Chondrocyte (in vitro differentiated cells): ENCODE data around the gene SMIM10. TPM values are rescaled to one million over a fixed set of nuclear protein-coding genes. Genes with fewer than 3 reads are reported as not detected.
A peak's percentile ranks its signal among the peaks of the same experiment; 100 is the strongest.

Experiments used
- DNase-seq: peaks from one replicate; pipeline ENCODE4 v3.0.0; 2021; ENCODE audit warnings: mixed read lengths, low spot score
- H3K27ac Mint-ChIP-seq: one replicate; pipeline ENCODE4 v1.8.0; 2021; ENCODE audit warnings: mild to moderate bottlenecking, moderate library complexity, mixed read lengths; ENCODE audit not compliant: unreplicated experiment
- H3K27me3 Mint-ChIP-seq: 2 replicates; pipeline ENCODE4 v1.8.0; 2021; ENCODE audit warnings: low read depth, mixed read lengths
- H3K36me3 Mint-ChIP-seq: 2 replicates; pipeline ENCODE4 v1.8.0; 2021; ENCODE audit warnings: low read depth, mixed read lengths
- H3K4me1 Mint-ChIP-seq: 2 replicates; pipeline ENCODE4 v1.8.0; 2021; ENCODE audit warnings: low read depth, mild to moderate bottlenecking, mixed read lengths
- H3K4me3 Mint-ChIP-seq: one replicate; pipeline ENCODE4 v1.8.0; 2021; ENCODE audit warnings: mild to moderate bottlenecking, moderate library complexity, mixed read lengths; ENCODE audit not compliant: unreplicated experiment
- H3K9me3 Mint-ChIP-seq: 2 replicates; pipeline ENCODE4 v1.8.0; 2021; ENCODE audit warnings: low read depth, mixed read lengths
- CTCF ChIP-seq: fragments of 200-600 bp; sonication (generic); IDR thresholded peaks from 2 replicates; pipeline ENCODE4 v1.5.0; 2021; ENCODE audit warnings: antibody characterized with exemption, mild to moderate bottlenecking, moderate library complexity
- total RNA-seq: library from RNA; stranded (reverse); gene quantifications from 3 replicates; pipeline ENCODE4 v1.2.1, GENCODE V29; 2021

Gene SMIM10
- total RNA-seq, 1 donor from 2014 or later: 4.7 TPM

- TF ChIP-seq CTCF: no peak
- H3K27me3 Mint-ChIP-seq: no peaks in the 10 kb centered on the region
- H3K36me3 Mint-ChIP-seq: no peaks in the 10 kb centered on the region
- DNase-seq: no peak
- peaks cover 10% of the 10 kb centered on the region for H3K9me3 Mint-ChIP-seq
- H3K4me1 Mint-ChIP-seq: no peaks in the 10 kb centered on the region
- H3K27ac Mint-ChIP-seq: no peak overlapping the region
- H3K4me3 Mint-ChIP-seq: no peak overlapping the region
Observed at GRCh38 chrX:134982748-134983147, 8.0 kb upstream of the SMIM10 start.

GRCh38 chrX:134985479-134985878 lies 5.3 kb upstream of the SMIM10 start:
- no peak overlapping the region for H3K27ac Mint-ChIP-seq
- no peaks in the 10 kb centered on the region for H3K27me3 Mint-ChIP-seq
- H3K4me3 Mint-ChIP-seq: no peak overlapping the region
- H3K36me3 Mint-ChIP-seq: no peaks in the 10 kb centered on the region
- peaks cover 5% of the 10 kb centered on the region for H3K4me1 Mint-ChIP-seq
- H3K9me3 Mint-ChIP-seq: peaks cover 14% of the 10 kb centered on the region
- no peak for TF ChIP-seq CTCF
- no peak for DNase-seq

- no peaks in the 10 kb centered on the region for H3K36me3 Mint-ChIP-seq
- TF ChIP-seq CTCF: no peak
- peaks cover 15% of the 10 kb centered on the region for H3K4me1 Mint-ChIP-seq
- peak overlapping the region; percentile 38 for H3K27ac Mint-ChIP-seq
- DNase-seq: no peak
- H3K27me3 Mint-ChIP-seq: no peaks in the 10 kb centered on the region
- H3K4me3 Mint-ChIP-seq: no peak overlapping the region
- H3K9me3 Mint-ChIP-seq: peaks cover 6% of the 10 kb centered on the region
Observed at GRCh38 chrX:134990475-134990800, 353 bp upstream of the SMIM10 start.

GRCh38 chrX:134997646-134998045 lies 6.9 kb downstream of the SMIM10 start:
- H3K4me1 Mint-ChIP-seq: peaks cover 31% of the 10 kb centered on the region
- H3K9me3 Mint-ChIP-seq: no peaks in the 10 kb centered on the region
- no peak for DNase-seq
- H3K27ac Mint-ChIP-seq: no peak overlapping the region
- no peak for TF ChIP-seq CTCF
- no peak overlapping the region for H3K4me3 Mint-ChIP-seq
- H3K36me3 Mint-ChIP-seq: no peaks in the 10 kb centered on the region
- H3K27me3 Mint-ChIP-seq: no peaks in the 10 kb centered on the region

- peaks cover 31% of the 10 kb centered on the region for H3K4me1 Mint-ChIP-seq
- no peak overlapping the region for H3K4me3 Mint-ChIP-seq
- H3K36me3 Mint-ChIP-seq: no peaks in the 10 kb centered on the region
- no peak for TF ChIP-seq CTCF
- H3K9me3 Mint-ChIP-seq: no peaks in the 10 kb centered on the region
- no peaks in the 10 kb centered on the region for H3K27me3 Mint-ChIP-seq
- H3K27ac Mint-ChIP-seq: no peak overlapping the region
- DNase-seq: no peak
Observed at GRCh38 chrX:134998246-134998645, 7.5 kb downstream of the SMIM10 start.
